Measurements from ENCODE around the gene HES3.

The HES3 gene, protein sequence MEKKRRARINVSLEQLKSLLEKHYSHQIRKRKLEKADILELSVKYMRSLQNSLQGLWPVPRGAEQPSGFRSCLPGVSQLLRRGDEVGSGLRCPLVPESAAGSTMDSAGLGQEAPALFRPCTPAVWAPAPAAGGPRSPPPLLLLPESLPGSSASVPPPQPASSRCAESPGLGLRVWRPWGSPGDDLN

DNA sequence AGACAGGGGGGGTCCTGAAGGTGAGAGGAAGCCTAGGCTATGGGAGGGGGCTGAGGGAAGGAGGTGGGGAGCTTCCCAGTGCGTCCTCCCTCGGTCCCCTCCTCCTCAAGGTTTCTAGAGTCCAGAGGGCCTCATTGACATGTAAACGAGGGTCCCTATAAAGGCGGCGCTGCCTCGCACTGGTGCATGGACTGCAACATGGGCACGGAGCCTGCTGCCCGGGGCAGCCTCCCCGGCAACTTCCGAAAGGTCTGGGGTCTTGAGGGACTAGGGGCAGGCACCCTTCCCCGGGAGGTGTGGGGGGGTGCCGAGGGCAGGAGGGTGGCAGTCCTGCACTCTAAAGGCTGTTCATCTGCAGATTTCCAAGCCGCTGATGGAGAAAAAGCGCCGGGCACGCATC lies at the start of gene HES3:
TSS of gene HES3 (plus strand) at position 187 of the 400 bp plus-strand sequence. CDS start at position 374, 187 bp downstream.
- no peak for DNase-seq

DNA sequence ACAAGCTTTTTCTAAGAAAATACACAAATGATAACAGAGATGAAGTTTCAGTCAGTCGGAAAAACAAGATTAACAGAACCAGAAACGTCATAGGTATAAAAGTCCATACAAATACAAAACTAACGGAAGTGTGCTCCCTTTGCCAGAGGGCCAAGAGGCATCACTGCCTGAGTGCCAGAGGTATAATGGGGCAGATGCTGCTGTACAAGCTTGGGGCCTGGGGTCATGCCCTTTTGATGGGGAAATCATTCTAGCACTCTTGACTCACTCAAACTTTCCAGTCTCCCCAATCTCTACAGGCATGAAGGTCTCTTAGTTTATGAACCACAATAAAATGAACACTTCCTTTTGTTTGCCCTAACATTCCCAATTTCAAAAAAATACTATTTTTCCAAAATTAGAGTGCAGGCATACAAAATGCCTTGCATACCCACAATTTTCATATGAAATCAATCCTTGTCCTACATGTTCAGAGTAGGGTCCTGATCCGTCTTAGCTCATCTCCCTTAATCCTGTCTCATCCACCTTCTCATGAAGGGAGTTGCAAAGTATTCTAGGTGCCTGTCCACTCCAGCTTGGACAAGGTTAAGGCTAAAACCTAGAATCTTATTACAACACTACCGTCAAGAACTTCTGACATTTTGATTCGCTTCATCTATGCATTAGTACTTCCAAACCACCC lies 46.1 kb upstream of the HES3 start:
- DNase-seq, result no peak

DNA sequence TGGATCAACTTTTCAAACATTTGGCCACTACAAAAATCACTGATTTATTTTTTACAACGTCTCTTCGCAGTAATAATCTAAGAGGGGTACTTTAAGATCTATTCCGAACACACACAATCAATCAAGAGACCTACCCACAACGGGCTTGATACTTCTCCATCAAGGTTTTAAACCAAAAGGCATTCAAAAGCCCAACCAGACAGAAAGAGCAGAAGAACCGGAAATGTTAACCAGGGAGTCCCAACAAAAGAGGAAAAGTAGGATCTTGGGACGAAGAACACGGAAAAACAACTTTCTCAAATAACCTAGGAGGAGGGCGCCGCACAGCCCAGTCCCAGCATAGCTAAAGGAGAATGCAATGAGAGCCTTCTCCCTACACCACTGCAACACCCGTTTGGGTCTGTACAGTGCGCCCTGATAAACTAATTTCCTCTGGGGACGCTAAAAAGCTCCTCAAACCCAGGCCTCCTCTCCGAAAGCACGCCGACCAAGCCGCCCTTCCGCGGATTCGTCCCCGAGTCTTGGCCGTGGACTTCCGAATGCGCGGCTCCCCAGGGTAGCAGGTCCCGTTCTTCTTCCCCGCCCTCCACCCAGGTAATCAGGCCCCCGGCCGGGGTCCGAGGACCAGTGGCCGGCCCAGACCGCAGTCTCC lies 45.2 kb upstream of the HES3 start:
- no peak for DNase-seq

DNA sequence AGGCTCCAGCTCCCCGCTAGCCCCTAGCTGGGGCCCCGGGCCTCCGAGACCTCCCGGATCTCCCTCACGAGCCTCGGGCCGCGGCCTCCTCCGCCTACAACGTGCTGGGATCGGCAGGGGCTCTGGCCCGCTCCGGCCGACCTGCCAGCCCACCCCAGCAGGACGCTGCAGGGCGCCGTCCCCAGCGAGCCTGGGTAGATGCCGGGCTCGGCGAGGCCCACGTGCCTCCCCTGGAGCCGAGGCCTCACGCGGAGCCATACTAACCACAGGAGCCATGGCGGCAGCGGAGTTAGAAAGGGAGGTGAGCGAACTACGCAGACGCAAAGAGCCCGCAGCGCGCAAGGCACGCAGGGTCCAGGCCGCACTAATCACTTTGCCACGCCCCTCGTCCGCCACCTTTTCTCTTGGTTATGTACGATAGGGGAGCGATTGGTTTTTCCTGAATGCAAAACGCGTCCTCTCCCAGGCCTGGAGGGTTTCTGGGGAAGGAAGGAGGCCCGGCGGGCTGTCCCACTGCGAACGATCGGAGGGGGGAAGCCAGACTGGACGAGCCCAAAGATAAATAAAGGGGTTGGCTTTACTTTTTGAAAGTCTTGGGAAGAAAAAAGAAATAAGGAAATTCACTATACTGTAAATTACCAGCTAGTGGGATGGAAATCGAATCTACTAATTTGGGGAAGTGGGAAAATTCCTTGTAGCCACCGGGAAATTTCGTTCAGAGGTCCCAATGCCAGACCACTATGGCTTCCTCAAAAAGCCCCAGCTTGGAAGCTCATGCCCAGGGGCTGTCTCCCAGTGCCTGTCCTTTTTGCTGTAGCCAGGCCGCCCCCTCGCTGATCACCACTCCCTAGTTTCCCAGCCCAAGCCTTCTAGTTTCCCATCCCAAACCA lies 44.4 kb upstream of the HES3 start, which contains the start of gene RPL22:
TSS of gene RPL22 (minus strand) at position 298 of the 890 bp plus-strand sequence. CDS start at position 276, 22 bp downstream.
- DNase-seq, result peak; percentile 99

DNA sequence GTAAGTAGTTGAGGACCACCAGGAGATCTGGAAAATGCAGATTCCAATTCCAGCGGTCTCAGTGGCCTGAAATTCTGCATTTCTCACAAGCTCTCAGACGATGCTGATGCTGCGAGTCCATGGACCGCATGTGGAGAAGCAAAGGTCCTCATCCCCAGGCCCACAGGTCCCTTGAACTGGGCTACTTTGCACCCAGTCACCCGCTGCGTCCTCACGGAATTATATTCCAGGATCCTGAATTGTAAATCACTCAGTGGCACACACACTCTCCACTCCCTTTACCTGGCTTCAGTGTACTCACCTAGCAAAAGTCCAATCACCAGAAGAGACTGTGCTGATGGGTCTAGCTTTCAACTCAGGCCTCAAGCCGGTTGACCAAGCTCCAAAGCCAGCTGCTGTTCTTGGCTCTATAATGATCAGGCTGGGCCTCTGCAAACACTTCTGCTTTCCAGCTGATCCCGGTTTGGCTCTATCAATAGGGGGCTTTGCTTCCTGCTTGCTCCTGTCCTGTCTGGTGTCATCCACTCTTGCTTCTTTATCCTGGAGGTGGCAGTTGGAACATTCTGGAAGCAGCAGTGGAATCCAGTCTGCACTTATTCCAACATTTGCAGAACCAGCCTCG lies 43.7 kb upstream of the HES3 start:
- DNase-seq, result no peak

DNA sequence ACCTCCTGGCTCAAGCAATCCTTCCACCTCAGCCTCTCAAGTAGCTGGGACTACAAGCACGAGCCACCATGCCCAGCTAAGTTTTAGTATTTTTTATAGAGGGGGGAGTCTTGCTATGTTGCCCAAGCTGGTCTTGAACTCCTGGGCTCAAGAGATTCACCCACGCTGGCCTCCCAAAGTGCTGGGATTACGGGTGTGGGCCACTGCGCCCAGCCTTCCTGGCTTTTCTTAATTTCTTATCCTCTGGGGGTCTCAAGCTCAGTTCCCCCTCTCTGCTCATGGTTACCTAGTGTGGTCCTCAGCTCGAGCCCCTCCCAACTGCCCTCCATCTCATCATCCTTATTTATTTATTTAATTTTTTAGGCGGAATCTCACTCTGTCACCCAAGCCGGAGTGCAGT lies 41.7 kb upstream of the HES3 start:
- DNase-seq, result no peak

DNA sequence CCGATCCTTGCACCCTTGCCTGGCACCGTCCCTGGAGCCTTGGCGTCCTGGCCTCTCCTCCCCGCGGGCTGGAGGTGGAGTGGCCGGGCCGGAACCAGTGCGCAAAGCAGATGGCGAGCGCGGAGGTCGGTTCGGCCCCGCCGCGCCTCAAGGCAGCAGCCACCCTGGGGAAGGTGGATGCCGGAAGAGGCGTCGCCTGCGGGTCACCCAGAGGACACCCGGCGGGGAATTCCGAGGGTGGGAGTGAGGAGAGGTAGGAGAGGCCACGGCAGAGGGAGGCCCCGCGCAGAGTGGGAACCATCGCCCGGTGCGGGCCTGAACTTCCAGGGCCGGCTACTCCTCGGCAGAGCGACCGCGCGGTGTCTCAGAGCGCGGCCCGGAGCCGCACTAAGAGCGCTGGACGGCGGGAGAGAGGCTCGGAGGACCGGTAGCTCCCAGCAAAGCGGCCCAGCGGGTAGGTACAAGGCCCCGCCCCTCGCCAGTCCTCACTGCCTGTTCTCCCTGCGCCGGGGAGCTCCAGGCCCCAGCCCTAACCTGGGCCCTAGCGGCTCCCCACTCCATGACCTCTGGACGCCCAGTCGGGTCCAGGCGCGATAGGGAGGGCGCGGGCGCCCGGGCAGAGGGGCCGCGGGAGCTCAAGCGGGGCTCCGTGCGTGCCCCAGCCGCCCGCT lies 38.0 kb upstream of the HES3 start, which contains the start of gene RNF207:
TSS of gene RNF207 (plus strand) at position 271 of the 671 bp plus-strand sequence. CDS start 417 bp downstream, outside the sequence.
- no peak for DNase-seq

DNA sequence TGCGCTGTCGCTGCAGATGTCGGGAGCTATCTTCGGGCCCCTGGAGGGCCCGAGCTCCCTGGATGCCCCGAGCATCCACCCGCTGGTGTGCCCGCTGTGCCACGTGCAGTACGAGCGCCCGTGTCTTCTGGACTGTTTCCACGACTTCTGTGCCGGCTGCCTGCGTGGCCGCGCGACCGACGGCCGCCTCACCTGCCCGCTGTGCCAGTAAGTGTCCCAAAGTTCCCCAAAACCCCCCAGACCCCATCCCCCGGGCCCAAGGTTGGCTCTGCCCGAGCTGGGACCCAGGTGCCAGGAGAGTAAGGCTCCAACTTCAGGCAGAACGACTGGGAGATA lies 37.5 kb upstream of the HES3 start:
- DNase-seq, result no peak

DNA sequence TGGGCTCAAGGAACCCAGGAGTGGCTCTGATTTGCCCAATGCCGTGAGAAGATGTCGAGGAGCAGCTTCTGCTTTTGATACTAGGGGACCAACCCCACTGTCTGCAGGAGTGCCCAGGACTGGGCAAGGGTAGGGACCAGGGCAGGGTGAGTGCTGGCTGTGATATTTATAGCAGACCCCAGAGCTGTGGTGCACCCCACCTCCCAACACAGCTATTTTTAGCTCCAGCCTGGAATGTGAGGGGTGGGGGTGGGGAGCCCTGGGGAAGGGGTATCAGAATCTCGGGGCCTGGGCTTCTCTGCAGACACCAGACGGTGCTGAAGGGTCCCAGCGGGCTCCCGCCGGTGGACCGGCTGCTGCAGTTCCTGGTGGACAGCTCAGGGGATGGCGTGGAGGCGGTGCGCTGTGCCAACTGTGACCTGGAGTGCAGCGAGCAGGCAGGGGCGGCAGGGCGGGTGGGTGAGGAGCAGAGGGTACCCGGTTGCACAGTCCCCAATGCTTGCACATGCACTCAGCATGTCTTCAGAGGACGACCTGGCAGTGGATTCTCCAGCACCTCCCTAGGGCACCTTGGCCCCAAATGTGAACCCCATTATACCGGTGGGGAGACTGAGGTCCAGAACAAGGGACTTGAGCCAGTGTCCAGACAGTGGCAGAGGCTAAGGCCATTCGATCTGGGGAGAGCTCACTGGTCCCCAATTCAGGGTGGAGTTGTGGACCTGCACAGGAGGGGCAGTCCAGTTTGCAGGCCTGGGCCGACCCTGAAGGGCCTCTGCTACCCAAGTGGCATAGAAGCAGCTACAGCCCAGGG lies 36.7 kb upstream of the HES3 start:
- DNase-seq, result no peak

DNA sequence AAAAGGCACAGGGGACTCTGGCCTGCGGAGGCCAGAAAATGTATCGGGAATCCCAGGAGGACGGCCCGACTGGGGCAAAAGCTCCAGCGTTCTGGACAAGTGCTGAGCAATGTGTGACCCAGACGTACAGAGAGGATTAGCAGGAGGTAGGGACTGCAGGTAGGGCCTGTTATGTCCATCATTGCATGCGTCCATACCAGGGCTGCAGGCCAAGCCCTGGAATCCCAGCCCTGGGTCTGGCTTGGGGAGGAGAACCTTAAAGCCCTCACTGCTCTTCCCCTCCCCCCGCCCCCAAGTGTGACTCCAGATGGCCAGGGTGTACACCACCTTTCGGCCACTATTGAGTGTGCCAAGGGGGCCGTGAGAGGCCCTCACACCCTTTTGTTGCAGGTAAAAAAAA lies 36.1 kb upstream of the HES3 start:
- no peak for DNase-seq

DNA sequence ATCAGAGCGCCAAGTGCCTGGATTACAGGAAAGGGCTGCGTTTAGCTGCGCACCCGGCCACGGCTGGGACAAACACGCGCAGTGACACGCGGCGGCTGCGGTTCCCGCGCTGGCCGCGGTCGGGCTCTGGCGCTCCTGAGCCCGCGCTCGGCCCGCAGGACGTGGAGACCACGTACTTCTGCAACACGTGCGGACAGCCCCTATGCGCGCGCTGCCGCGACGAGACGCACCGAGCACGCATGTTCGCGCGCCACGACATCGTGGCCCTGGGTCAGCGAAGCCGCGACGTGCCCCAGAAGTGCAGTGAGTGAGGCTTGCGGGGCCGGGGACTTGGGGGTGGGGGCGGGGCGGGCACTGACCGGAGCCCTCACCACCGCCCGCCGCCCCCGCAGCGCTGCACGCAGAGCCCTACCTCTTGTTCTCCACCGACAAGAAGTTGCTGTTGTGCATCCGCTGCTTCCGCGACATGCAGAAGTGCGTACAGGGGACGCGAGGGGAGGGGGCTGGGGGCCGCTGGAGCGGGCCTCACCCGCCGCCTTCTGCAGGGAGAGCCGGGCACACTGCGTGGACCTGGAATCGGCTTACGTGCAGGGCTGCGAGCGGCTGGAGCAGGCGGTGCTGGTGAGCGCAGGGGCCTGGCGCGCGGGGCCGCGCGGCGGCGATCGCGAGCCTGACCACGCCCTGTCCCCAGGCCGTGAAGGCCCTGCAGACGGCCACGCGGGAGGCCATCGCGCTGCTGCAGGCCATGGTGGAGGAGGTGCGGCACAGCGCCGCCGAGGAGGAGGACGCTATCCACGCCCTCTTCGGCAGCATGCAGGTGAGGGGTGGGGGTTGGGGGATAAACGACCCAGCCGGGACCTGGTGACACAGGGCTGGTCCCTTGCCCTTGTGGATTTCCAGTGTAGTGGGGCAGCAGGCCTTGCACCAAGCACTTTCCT lies 35.0 kb upstream of the HES3 start:
- no peak for DNase-seq

DNA sequence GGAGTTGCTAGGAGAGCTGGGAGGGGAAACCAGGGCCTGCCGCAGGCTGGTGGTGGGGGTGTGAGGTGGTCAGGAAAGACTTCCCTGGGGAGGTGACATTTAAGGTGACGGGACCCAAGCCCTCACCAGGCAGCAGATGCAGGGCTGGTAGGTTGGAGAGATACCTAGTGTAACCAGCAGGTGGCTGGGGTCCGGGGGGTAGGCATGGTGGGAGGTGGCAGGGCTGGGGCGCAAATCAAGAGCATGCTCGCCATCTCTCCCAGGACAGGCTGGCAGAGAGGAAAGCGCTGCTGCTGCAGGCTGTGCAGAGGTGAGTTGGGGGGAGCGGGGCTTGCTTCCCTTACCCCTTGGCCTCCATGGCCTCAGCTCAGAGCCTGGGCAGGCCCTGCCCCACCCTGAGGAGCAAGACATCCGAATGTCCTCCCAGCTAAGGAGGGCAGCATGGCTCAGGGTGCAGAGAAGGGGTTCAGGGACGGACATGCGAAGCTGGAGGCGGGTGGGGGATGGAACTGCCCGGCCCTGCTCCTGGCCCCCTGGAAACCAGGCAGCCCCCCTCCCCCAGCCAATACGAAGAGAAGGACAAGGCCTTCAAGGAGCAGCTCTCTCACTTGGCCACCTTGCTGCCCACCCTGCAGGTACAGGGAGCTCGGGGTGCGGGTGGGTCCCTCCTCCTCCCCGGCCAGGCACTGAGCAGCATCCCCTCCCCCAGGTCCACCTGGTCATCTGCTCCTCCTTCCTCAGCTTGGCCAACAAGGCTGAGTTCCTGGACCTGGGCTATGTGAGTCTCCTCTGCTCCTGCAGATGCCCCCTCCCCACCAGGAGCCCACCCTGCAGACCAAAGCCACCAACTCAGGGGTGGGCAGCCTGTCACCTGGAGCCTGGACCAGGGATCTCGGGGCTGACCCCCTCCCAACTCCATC lies 34.1 kb upstream of the HES3 start:
- DNase-seq, result no peak

DNA sequence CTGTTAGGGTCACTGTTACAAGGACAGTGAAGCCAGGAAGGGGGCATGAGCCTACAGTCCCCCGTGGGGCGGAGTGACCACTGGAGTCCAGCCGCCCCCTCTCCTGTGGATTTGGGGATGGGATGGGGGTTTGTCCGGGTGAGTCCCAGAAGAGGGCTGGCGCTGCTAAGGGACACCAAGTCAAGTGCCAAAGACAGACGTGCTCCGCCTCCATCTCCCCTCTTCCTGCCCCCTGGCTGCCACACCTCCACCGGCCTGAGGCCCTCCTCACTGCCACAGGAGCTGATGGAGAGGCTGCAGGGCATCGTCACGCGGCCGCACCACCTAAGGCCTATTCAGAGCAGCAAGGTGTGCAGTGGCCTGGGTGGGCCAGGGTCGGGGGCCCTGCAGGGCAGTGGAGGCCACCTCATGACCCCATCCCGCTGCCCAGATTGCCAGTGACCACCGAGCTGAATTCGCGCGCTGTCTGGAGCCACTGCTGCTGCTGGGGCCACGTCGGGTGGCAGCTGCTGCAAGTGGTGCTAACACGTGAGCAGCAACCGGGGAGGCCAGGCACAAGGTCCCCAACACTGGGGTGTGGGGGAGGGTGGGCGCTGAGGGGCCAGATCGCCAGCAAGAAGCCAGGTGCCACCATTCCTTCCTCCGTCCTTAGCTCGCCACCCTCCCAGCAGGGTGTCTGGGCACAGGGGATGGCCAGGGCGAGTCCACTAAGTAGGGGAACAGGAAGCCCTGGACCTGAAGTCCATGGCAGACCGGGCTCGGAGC lies 33.2 kb upstream of the HES3 start:
- no peak for DNase-seq

DNA sequence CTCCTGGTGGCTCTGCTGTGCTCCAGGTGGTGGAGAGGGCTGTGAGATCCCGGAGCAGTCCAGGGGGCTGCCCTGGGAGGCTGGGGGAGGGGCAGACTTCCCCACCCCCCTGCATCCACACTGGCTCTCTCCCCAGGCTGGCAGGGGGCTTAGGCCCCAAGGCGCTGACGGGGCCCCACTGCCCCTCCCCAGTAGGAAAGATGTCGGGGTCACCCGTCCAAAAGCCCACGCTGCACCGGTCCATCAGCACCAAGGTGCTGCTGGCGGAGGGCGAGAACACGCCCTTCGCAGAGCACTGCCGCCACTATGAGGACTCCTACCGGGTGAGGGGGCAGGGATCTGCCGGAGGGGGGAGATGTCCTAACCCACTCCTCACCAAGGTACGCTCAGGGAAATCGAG lies 32.2 kb upstream of the HES3 start:
- no peak for DNase-seq

DNA sequence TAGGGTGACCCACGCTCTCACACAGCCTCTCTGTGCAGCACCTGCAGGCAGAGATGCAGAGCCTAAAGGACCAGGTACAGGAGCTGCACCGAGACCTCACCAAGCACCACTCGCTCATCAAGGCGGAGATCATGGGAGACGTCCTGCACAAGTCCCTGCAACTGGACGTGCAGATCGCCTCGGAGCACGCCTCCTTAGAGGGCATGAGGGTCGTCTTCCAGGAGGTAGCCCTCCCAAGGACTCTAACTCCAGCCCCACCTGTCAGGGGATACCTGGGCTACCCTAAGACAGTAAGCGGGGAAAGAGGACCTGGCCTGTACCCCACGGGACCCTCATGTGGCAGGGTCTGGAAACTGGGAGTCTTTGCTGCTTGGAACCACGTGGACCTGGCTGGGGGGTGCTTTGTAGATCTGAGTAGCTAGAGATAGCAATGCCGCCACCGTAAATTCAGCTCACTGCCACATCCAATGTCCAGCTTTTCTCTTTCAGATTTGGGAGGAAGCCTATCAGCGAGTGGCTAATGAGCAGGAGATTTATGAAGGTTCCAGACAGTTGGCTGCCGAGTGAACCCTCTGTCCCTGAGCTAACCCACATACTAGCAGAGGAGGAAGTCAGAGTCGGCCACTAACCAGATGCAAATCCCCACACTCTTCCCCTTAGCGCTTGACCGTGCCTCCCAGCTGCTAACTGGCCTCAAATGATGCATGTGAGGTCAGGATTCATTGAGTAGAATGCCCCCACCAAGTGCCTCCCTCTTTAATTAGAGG lies 31.6 kb upstream of the HES3 start:
- no peak for DNase-seq

DNA sequence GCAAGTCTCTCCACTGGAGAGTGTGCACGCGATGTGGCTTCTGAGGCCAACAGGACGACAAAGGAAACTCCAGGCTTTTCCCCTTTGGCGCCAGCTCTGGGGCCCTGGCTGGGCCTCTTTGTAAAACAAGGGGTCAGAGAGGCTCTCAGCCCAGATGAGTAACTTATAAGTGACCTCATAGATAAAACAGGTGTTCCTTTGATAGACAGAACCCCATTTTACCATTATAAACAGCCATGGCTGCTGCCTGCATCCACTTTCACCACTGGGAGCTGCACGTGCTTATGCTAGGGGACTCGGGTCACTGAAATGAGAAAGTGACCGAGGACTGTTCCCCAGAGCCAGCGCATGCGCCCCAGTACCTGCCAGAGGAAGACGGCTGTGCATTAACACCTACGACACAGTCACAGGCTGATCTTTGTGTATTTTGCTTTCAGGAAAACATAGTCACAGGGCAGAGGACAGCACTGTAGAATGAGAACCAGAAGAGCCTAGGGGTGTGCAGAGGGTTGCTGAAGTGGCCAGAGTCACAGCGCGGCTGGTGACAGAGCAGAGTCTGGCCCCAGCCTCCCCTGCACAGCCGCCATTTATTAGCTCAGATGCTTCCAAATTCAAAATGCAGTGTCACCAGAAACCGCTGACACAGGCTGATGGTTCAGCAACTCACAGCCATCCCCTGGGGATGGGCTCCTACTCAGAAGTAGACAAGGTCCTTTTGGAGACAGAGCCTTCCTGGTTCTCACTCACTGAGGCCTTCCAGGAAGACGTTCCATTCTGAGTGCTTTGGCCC lies 25.4 kb upstream of the HES3 start:
- no peak for DNase-seq
